ENCODE measurements around the gene CTIF.

DNA sequence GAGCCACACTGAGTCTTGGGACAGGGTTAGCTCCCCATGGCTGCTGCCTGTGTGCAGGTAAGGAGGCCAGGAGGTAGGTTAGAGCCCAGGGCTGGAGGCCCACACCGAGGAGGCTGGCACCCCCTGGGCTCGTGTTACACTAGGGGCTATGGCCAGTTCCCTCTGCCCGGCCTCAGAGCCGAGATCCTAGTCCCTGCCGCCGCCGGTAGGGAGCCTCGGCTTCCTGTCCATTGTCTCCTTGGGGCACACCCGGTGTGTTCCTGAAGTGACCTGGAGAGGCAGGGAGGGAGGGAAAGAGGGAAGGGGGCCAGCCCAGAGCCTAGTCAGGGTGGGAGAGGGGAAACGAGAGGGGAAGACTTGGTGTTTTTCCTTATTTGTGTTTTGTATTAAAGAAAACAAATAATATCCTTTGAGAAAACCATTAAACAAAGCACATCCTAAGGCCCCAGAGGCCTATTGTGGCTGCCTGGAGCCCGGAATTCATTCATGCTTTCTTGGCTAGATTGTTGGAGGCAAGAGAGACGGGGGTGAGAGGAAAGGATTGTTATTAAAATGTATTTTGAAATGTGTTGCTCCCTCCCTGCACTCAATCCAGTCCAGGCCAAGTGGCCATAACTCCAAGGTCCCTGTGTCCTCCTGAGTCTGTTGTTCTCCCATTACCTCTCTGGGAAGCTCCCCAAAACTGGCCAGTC lies 170.7 kb downstream of the CTIF start:
- no peak for TF ChIP-seq POLR2AphosphoS5 (IDR thresholded peaks at IDR 0.05; ENCODE audit: low read depth, low read length)
- TF ChIP-seq TAF1 (IDR thresholded peaks at IDR 0.05; ENCODE audit: borderline replicate concordance, low read depth, low read length): no peak
